K562 (cell line): ENCODE results near the gene CREG1. TPM values are rescaled to one million over a fixed set of nuclear protein-coding genes. Genes with fewer than 3 reads are reported as not detected.

Source experiments
- ARID1B ChIP-seq: fragments of 450-650 bp; IDR thresholded peaks from 2 replicates; pipeline ENCODE4 v1.6.1; 2016; ENCODE audit warnings: antibody characterized with exemption, mild to moderate bottlenecking, inconsistent platforms
- MAZ ChIP-seq, 2 experiments: fragments of 450-650 bp in 1 of 2; sonication (generic) in 1 of 2; formaldehyde crosslinking; IDR thresholded peaks in 1 of 2; conservative IDR thresholded peaks in 1 of 2; 2 replicates each; pipeline versions ENCODE4 v1.4.0 to v1.5.0; 2020; ENCODE audit warnings: mild to moderate bottlenecking in 1 of 2, missing genetic modification reagents in 1 of 2
- NFE2 ChIP-seq: IDR thresholded peaks from 2 replicates; pipeline ENCODE4 v1.6.1; 2014; ENCODE audit warnings: antibody characterized with exemption, low read depth
- polyA plus RNA-seq, 8 experiments: library from polyadenylated mRNA; depleted of rRNA in 4 of 8; stranded (reverse) in 5 of 8; unstranded in 3 of 8; fragments of >200 nt; fragmentation: Nextera tagmentation in 2 of 8; fragmentation: Illumina TruSeq in 1 of 8; extraction: Ambion mirVana in 2 of 8; extraction: Trizol in 1 of 8; gene quantifications; 2 replicates each; pipeline versions ENCODE4 v1.2.1 to v1.2.3, GENCODE V29; 2011 to 2014; ENCODE audit warnings: inconsistent platforms in 1 of 8, missing spikeins in 1 of 8
- total RNA-seq, 7 experiments: library from RNA; depleted of rRNA in 6 of 7; stranded (reverse); fragments of >200 nt in 6 of 7; fragmentation: Illumina TruSeq in 2 of 7; extraction: Trizol in 2 of 7; gene quantifications; 2 replicates each; pipeline versions ENCODE4 v1.2.1 to v1.2.3, GENCODE V29; 2011 to 2021; ENCODE audit warnings: low replicate concordance in 1 of 7
- TF ChIP-seq, protein P1 (sequence below), 2 experiments: fragments of 450-650 bp; formaldehyde crosslinking in 1 of 2; IDR thresholded peaks; 2 replicates each; pipeline versions ENCODE4 v1.4.0 to v1.6.1; 2014 to 2020; ENCODE audit warnings: mild to moderate bottlenecking in 2 of 2, borderline replicate concordance in 1 of 2, low read depth in 1 of 2

The CREG1 gene
- total and polyA plus RNA-seq, 9 of the 15 experiments (the other 6 are each of a cell fraction or from before 2014, with no cell fraction given), result 45.7 to 272 (median 161) TPM

DNA sequence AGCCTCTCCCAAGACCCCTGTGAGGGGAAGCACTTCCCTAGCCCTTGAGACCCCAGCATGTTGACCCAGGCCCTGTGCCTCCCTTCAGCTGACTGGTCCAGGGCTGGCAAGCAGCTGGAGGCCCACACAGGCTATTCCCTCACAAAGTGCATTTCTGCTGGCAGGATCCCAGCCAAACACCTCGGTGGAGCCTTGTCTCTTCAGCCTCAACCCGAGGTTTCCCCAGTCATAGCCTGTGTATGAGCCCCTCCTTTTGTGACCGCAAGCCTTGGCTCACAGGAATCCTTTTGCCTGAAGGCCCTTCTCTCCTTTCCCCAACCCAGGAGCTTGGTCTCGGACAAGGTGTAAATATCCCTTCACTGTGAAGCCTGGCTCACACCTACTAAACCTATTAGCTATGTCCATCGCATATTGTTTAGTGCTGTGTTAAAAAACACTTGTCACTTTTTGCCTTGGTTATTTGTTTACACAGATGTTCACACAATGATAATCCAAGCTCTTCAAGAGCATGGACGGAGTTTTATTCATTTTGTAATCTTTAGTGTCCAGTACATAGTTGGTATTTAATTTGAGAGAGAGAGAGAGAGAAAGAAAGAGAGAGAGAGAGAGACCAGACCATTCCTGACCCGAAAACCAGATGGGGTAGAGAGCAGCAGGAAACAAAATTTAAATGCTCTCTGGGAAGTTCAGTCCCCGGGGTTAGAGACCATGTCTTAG lies 26.7 kb downstream of the CREG1 start (continued):
- TF ChIP-seq, protein P1, sequence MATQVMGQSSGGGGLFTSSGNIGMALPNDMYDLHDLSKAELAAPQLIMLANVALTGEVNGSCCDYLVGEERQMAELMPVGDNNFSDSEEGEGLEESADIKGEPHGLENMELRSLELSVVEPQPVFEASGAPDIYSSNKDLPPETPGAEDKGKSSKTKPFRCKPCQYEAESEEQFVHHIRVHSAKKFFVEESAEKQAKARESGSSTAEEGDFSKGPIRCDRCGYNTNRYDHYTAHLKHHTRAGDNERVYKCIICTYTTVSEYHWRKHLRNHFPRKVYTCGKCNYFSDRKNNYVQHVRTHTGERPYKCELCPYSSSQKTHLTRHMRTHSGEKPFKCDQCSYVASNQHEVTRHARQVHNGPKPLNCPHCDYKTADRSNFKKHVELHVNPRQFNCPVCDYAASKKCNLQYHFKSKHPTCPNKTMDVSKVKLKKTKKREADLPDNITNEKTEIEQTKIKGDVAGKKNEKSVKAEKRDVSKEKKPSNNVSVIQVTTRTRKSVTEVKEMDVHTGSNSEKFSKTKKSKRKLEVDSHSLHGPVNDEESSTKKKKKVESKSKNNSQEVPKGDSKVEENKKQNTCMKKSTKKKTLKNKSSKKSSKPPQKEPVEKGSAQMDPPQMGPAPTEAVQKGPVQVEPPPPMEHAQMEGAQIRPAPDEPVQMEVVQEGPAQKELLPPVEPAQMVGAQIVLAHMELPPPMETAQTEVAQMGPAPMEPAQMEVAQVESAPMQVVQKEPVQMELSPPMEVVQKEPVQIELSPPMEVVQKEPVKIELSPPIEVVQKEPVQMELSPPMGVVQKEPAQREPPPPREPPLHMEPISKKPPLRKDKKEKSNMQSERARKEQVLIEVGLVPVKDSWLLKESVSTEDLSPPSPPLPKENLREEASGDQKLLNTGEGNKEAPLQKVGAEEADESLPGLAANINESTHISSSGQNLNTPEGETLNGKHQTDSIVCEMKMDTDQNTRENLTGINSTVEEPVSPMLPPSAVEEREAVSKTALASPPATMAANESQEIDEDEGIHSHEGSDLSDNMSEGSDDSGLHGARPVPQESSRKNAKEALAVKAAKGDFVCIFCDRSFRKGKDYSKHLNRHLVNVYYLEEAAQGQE (IDR thresholded peaks at IDR 0.05; ENCODE audit: borderline replicate concordance), result 0 out of 2 replicates have a peak, but pooled peaks have one; percentile 8
- TF ChIP-seq, protein P1 (CRISPR knock-in tag; IDR thresholded peaks at IDR 0.05; ENCODE audit: low read depth), result no peak
- 0 out of 4 replicates have a peak, but pooled peaks of 1 of the 2 experiments have one; percentile 8 for TF ChIP-seq MAZ (CRISPR knock-in tag; conservative IDR thresholded peaks at IDR 0.05 in 1 of 2, IDR thresholded peaks at IDR 0.05 in 1 of 2)
- peak; percentile 88 for TF ChIP-seq ARID1B
- TF ChIP-seq NFE2, result no peak
